HG03108 (cell line): ENCODE measurements around the gene ATF5.

ENCODE experiments used
- ATAC-seq: cut with Tn5 transposase; IDR thresholded peaks from one replicate; pipeline ENCODE4 v1.9.1; 2021; ENCODE audit warnings: moderate library complexity; ENCODE audit not compliant: unreplicated experiment

The ATF5 gene

DNA sequence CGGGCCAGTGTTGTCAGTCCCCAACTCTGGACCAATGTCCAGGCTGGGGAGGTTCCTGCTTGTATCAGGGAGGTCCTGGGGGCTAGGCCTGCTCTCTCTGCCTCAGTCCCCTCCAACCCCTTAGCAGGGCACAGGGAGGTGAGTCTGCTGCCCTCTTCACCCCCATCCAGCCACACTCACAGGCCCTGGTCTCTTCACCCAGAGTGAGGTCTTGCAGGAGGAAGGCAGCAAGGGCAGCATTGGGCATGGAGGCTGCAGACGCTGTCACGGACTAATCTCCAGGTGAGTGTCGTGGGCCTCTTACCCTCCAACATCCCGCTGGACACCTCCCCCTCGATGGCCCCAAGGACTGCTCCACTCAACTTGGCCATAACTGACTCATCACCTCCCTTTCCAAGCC is 43.8 kb downstream of the ATF5 start:
- no peak for ATAC-seq

- ATAC-seq: no peak
These were observed 45.0 kb downstream of the ATF5 start for GRCh38 chr19:49973987-49974386.

- ATAC-seq: no peak
These were observed 46.0 kb downstream of the ATF5 start for GRCh38 chr19:49975051-49975450.

DNA sequence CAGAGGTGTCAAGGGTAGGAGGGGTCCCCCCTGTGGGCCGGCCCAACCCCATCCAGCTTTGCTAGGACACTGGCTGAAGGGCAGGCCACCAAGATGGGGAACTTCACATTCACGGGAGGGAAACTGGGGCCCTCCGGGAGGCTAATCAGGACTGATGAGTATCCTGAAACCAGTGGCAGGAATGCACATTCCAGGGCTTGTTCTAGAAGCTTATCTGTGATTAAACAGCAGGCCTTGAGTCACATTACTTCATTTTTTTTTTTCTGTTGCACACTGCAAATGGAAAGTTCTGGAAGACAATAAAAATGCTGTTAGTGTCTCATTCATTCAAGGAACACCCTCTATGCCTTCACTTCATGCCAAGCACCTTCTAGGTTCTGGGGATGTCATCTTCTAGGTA is 47.5 kb downstream of the ATF5 start:
- no peak for ATAC-seq

DNA sequence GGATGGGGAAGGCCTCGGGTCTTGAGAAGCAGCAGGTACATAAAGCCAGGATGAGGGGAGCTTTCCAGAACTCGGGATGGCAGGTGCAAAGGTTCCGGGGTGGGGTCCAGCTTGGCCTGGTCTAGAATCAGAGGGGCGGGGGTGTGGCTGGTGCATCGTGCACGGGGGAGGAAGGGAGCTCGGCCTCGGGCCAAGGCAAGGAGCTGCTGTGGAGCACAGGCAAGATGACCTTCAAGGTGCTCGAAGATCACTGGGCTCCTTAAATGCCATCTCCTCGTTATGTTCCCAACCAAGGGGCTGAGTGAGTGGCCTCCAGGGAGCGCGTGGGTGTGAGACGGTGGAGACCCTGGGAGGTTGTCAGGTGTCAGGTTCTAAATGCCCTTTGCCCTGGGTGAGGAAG is 48.1 kb downstream of the ATF5 start:
- ATAC-seq: no peak

- no peak for ATAC-seq
These were observed 48.9 kb downstream of the ATF5 start for GRCh38 chr19:49977881-49978280.

DNA sequence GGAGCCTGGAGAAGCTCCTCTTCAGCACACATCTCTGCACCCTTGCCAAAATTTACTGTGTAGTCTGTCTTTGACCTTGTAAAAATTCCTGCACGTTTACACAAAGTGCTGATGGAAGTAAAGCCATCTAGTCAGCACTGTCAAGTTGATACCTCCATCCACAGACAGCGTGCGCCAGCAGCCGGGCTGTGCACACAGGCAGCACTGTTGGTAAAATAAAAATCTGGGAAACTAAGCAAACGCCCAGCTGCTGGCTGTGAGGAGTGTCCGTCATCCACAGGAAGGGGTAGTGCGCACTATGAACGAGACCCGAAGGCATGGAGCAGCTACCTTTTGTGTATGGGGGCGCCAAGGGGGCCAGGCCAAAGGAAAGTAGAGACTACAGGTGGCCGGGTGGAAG is 49.3 kb downstream of the ATF5 start:
- ATAC-seq: no peak

- ATAC-seq: no peak
These were observed 52.9 kb downstream of the ATF5 start for GRCh38 chr19:49981603-49982593.
